Neural cell (in vitro differentiated cells): ENCODE data around the gene GNLY. TPM values are rescaled to one million over a fixed set of nuclear protein-coding genes. Genes with fewer than 3 reads are reported as not detected.

Experiments used
- H2AFZ ChIP-seq: fragments of 200-600, 300-800 bp; sonication (generic), shearing (Covaris generic); 2 replicates; pipeline ENCODE4 v1.6.0; 2014; ENCODE audit warnings: low read depth, mild to moderate bottlenecking, antibody characterized with exemption, low read length, moderate library complexity
- H3F3A ChIP-seq: fragments of 200-600 bp; shearing (Covaris generic); 2 replicates; pipeline ENCODE4 v1.6.1; 2016; ENCODE audit warnings: mild to moderate bottlenecking, moderate library complexity, mixed read lengths, antibody characterized with exemption, low read length; ENCODE audit not compliant: insufficient read depth, poor library complexity, severe bottlenecking
- H3K27ac ChIP-seq: fragments of 200-600, 300-800 bp; sonication (generic), shearing (Covaris generic); 2 replicates; pipeline ENCODE4 v1.5.1; 2014; ENCODE audit warnings: mild to moderate bottlenecking, low read length, moderate library complexity
- H3K27me3 ChIP-seq: fragments of 300-800, 200-600 bp; sonication (generic), shearing (Covaris generic); 2 replicates; pipeline ENCODE4 v1.6.0; 2014; ENCODE audit warnings: mild to moderate bottlenecking, low read depth, low read length, moderate library complexity; ENCODE audit not compliant: insufficient read depth
- H3K36me3 ChIP-seq: fragments of 300-800, 200-600 bp; sonication (generic), shearing (Covaris generic); 2 replicates; pipeline ENCODE4 v1.5.1; 2014; ENCODE audit warnings: mild to moderate bottlenecking, antibody characterized with exemption, low read length, moderate library complexity; ENCODE audit not compliant: insufficient read depth
- H3K4me2 ChIP-seq: fragments of 300-800, 200-600 bp; sonication (generic), shearing (Covaris generic); 2 replicates; pipeline ENCODE4 v1.6.0; 2014; ENCODE audit warnings: mild to moderate bottlenecking, low read length
- H3K4me3 ChIP-seq: fragments of 300-800, 200-600 bp; sonication (generic), shearing (Covaris generic); 2 replicates; pipeline ENCODE4 v1.5.1; 2014; ENCODE audit warnings: mild to moderate bottlenecking, low read length, moderate library complexity
- H3K79me2 ChIP-seq: fragments of 200-600 bp; shearing (Covaris generic); replicated peaks from 2 replicates; pipeline ENCODE4 v1.6.0; 2014; ENCODE audit warnings: mild to moderate bottlenecking, low read length, moderate library complexity; ENCODE audit not compliant: insufficient read depth
- H3K9ac ChIP-seq: fragments of 300-800, 200-600 bp; sonication (generic), shearing (Covaris generic); 2 replicates; pipeline ENCODE4 v1.6.1; 2016; ENCODE audit warnings: mild to moderate bottlenecking, low read length, mixed read lengths
- H3K9me2 ChIP-seq: fragments of 200-600 bp; shearing (Covaris generic); 2 replicates; pipeline ENCODE4 v1.6.1; 2016; ENCODE audit warnings: mild to moderate bottlenecking, low read length, mixed read lengths; ENCODE audit not compliant: insufficient read depth
- H3K9me3 ChIP-seq: fragments of 200-600, 300-800 bp; sonication (generic), shearing (Covaris generic); 2 replicates; pipeline ENCODE4 v1.6.1; 2016; ENCODE audit warnings: mild to moderate bottlenecking, mixed run types, low read length, moderate library complexity, mixed read lengths
- H4K20me1 ChIP-seq: fragments of 200-600 bp; shearing (Covaris generic); 2 replicates; pipeline ENCODE4 v1.6.1; 2016; ENCODE audit warnings: mild to moderate bottlenecking, mixed run types; ENCODE audit not compliant: insufficient read depth
- CTCF ChIP-seq: fragments of 450-650 bp; IDR thresholded peaks from 2 replicates; pipeline ENCODE4 v1.5.1; 2014; ENCODE audit warnings: antibody characterized with exemption, mild to moderate bottlenecking, moderate library complexity; ENCODE audit not compliant: poor library complexity, severe bottlenecking
- EP300 ChIP-seq: fragments of 450-650 bp; conservative IDR thresholded peaks from 2 replicates; pipeline ENCODE4 v1.6.1; 2014; ENCODE audit warnings: antibody characterized with exemption, mild to moderate bottlenecking, moderate library complexity; ENCODE audit not compliant: poor library complexity, severe bottlenecking
- EZH2 ChIP-seq: fragments of 200-600, 300-800 bp; shearing (Covaris generic), sonication (generic); IDR thresholded peaks from 2 replicates; pipeline ENCODE4 v1.6.1; 2014; ENCODE audit warnings: antibody characterized with exemption, low read length, borderline replicate concordance, mild to moderate bottlenecking; ENCODE audit not compliant: insufficient read depth, poor library complexity, severe bottlenecking
- MXI1 ChIP-seq: fragments of 450-650 bp; conservative IDR thresholded peaks from 2 replicates; pipeline ENCODE4 v1.6.1; 2014; ENCODE audit warnings: antibody characterized with exemption, mild to moderate bottlenecking; ENCODE audit not compliant: poor library complexity, severe bottlenecking
- POLR2AphosphoS5 ChIP-seq: IDR thresholded peaks from 2 replicates; pipeline ENCODE4 v1.6.1; 2012
- RAD21 ChIP-seq: fragments of 450-650 bp; conservative IDR thresholded peaks from 2 replicates; pipeline ENCODE4 v1.6.1; 2014; ENCODE audit warnings: antibody characterized with exemption, mild to moderate bottlenecking, moderate library complexity
- REST ChIP-seq: IDR thresholded peaks from 2 replicates; pipeline ENCODE4 v1.6.1; 2012; ENCODE audit warnings: borderline replicate concordance
- SMC3 ChIP-seq: fragments of 450-650 bp; conservative IDR thresholded peaks from 2 replicates; pipeline ENCODE4 v1.6.1; 2014; ENCODE audit warnings: antibody characterized with exemption, mild to moderate bottlenecking, moderate library complexity; ENCODE audit not compliant: poor library complexity
- TAF1 ChIP-seq: IDR thresholded peaks from 2 replicates; pipeline ENCODE4 v1.6.1; 2012; ENCODE audit warnings: low read depth
- polyA plus RNA-seq: library from polyadenylated mRNA; depleted of rRNA; stranded (reverse); fragments of >200 nt; gene quantifications from 2 replicates; pipeline ENCODE4 v1.2.3, GENCODE V29; 2014

GNLY gene
- polyA plus RNA-seq, 1 donor from 2014 or later, result not detected

GRCh38 chr2:85707304-85707703 is 13.1 kb downstream of the GNLY start:
- H3K9ac ChIP-seq, result no peak overlapping the region
- TF ChIP-seq EP300 (no peak), REST (no peak), POLR2AphosphoS5 (no peak), SMC3 (peak; percentile 68), CTCF (peak; percentile 81), MXI1 (no peak), RAD21 (peak; percentile 56), TAF1 (no peak), EZH2 (no peak)
- H3K4me2 ChIP-seq, result no peak overlapping the region

GRCh38 chr2:85708641-85709040 is 14.5 kb downstream of the GNLY start:
- Histone ChIP-seq H4K20me1 (no peaks in the 10 kb centered on the region), H3K36me3 (no peaks in the 10 kb centered on the region), H3K4me3 (no peak overlapping the region), H3K9me3 (no peaks in the 10 kb centered on the region), H3K9ac (no peak overlapping the region), H3K4me2 (no peak overlapping the region), H3K27me3 (no peaks in the 10 kb centered on the region), H2AFZ (no peak overlapping the region), H3K9me2 (no peaks in the 10 kb centered on the region), H3K79me2 (no peaks in the 10 kb centered on the region), H3F3A (no peaks in the 10 kb centered on the region), H3K27ac (no peak overlapping the region)
- TF ChIP-seq RAD21 (no peak), TAF1 (no peak), MXI1 (no peak), EZH2 (no peak), REST (no peak), EP300 (no peak), POLR2AphosphoS5 (no peak), SMC3 (no peak), CTCF (no peak)

More at GRCh38 chr2:85707304-85707703, 13.1 kb downstream of the GNLY start:
- no peaks in the 10 kb centered on the region for H3K27me3 ChIP-seq
- no peaks in the 10 kb centered on the region for H4K20me1 ChIP-seq
- no peaks in the 10 kb centered on the region for H3F3A ChIP-seq
- no peak overlapping the region for H3K4me3 ChIP-seq
- no peak overlapping the region for H3K27ac ChIP-seq
- no peaks in the 10 kb centered on the region for H3K9me3 ChIP-seq
- H3K36me3 ChIP-seq, result no peaks in the 10 kb centered on the region
- H3K79me2 ChIP-seq, result no peaks in the 10 kb centered on the region
- H2AFZ ChIP-seq, result no peak overlapping the region
- H3K9me2 ChIP-seq, result no peaks in the 10 kb centered on the region
